Bone marrow (tissue), 2 donors: Measurements from ENCODE around the gene RNF157.
"Not testable (repeated sequence)": the region's sequence is repeated elsewhere in the genome, so short reads cannot be mapped to it uniquely, and the experiment has no call there.

Experiments
- DNase-seq, 2 donors: peaks; one replicate each; lab custom pipeline; 2025; lab: John Stamatoyannopoulos, UW

Gene RNF157

DNA sequence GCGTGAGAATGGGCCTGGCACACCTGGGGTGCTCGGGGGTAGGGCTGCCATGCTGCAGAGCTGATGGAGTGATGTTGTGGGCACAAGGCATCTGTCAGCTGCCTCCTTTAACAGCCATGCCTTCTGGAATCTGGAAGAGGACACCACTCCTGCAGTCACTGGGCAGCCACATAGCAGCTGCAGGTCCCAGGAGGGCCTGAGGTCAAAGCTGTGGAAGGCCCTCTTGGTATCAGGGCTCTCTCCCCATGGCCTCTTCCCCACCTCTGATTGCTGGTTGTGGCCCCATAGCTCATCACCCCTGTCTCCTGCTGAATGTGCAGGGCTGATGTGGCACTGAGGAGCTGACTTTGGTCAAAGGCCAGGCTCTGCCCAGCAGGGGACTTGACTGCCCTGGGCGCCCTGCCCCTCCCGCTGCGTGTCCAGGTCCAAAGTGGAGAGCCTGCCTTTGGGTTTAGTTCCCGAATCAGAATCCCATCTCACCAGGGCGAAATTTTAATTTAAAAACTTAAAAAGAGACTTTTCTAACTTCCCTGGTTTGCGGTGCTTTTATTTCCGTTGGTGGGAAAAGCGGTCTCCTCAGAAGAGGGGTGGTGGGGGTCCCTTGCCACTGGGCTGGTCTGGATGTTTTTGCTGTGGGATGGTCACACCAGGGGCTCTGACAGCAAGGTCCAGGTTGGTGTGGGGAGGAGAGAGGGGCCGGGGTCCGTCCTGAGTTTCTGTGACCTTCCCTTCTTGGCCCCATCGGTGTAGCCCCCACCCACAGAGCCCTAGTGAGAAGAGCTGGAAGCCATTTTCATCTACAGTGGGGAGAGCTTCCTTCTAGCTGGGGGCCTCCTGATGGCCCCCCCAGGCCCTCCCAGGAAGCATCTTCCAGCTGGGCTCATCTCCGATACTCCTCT lies 30.7 kb upstream of the RNF157 start:
- DNase-seq, result no peak

GRCh38 chr17:76270127-76270592 lies 29.9 kb upstream of the RNF157 start:
- DNase-seq, result no peak

DNA sequence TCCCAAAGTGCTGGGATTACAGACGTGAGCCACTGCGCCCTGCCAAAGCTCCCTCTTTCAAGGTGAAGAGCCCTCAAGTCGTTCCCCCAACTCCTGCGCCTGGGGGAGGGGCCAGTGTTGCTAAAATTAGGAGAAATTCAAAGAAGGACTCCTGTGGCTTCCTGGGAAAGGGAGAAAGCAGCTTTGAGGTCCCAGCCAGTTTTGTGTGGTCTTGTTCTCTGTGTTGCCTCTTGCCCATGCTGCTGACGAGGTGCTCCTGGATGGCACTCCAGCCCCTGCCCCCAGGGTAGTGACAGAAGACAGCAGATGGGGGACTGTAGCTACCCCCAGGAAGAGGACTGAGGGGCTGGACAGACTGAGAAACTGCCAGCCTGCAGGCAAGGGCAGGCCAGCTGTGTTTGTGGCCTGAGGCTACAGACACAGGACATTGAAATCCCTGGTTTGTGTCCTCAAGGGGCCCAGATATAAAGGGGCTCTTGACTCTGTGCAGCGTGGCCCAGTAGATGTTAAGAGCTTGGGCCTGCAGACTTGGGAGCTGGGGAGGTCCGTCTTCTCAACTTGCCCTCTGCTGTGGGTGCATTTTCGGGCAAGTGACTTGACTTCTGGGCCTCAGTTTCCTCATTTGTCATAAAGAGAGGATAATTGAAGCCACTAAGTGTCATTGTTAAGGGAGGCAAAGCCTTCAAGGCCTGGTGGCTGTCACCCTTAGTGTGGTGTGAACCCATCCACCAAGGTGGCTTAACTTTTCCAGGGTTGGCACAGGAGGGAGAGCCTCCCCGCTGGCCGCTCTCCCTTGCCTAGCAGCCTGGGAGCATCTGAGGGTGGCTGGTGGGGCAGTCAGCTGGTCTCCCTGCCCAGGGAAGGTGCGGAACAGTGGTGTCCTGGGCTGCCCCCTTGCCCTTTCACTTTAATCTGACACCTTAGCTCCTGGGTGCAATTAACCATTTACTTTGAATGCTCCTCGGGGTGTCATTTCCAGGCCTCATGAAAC lies 29.0 kb upstream of the RNF157 start:
- no peak for DNase-seq

DNA sequence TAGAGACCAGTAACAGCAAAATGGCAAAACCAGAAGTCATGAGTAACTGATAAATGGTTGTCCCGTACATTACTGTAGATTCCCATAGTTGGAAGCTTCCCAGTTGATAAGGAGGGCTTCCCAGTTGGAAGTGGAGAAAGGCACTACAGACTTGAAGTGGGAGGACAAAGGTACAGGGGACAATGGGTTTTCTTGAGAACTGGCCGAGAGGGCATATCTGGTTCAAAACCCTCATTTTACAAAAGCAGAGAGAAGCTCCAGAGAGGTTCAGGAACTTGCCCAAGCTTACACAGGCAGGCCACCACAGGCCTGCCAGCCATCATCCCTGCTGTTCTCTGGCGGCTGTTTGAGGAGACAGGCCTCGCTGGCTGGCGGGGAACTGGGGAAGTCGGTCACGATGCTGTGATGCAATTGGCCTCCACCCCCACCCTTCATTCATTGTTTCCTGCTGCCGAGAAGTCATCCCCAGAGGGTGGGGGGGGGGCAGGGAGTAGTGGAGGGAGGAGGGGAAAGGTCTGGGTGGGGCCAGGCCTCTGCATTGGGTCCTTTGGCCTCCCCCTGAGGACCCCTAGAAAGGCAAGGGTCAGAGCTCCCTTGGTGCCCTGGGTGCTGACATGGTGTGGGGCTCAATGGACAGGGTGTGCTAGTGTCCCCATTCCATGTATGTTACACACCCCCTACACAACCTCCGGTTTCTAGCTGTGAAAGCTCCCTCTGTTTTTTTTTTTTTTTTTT lies 27.9 kb upstream of the RNF157 start:
- peak; percentile 69 to 78 for DNase-seq

DNA sequence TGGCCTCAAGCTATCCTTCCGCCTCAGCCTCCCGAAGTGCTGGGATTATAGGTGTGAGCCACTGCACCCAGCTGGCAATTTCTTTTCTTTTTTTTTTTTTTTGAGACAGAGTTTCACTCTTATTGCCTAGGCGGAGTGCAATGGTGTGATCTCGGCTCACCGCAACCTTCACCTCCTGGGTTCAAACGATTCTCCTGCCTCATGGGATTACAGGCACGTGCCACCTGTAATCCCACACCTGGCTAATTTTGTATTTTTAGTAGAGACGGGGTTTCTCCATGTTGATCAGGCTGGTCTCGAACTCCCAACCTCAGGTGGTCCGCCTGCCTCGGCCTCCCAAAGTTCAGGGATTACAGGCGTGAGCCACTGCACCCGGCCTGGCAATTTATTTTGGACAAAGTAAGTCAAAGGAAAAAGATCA lies 27.3 kb upstream of the RNF157 start:
- not testable (repeated sequence) for DNase-seq

GRCh38 chr17:76267051-76267576 lies 26.8 kb upstream of the RNF157 start:
- no peak for DNase-seq

GRCh38 chr17:76266244-76266938 lies 26.1 kb upstream of the RNF157 start:
- no peak for DNase-seq

GRCh38 chr17:76265624-76266243 lies 25.4 kb upstream of the RNF157 start:
- peak in 1 of 2 donors; percentile 35 for DNase-seq

DNA sequence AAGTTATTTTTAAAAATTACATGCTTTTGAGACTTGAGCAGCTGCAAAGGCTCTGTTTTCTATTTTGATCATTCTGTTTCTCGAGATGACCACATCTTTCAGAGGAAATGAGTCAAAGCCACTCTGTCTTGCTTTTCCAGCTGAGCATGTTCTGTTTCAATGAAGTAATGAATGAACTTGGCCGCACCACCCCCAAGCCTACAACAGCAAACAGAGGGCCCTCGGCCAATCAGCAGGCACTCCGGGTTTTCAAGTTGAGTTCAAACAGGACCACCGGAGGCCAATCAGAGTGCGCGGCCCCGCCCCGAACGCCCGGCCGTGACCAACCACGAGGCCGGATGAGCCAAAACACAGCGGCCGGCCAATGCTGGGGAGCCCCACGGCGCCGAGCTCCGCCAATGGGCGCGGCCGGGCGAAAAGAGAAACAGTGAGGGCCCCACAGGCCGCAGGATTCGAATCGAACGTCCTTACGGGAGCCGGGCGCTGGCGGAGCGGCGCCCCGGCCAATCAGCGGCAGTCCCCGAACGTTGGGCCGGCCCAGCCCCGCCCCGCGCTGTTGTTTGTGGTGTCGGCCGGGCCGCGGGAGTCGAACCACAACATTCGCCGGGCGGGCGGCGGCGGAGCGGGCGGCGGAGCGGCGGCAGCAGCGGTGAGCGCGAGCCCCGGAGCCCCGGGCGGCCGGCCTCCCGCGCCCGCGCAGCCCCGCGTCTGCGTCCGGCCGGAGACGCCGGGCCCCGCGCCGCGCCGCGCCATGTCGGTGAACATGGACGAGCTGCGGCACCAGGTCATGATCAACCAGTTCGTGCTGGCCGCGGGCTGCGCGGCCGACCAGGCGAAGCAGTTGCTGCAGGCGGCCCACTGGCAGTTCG lies 24.7 kb upstream of the RNF157 start, which contains the start of gene UBALD2:
TSS of gene UBALD2 (plus strand) at position 594 of the 869 bp plus-strand sequence. CDS start at position 752, 158 bp downstream.
- DNase-seq, result peak; percentile 89 to 99

DNA sequence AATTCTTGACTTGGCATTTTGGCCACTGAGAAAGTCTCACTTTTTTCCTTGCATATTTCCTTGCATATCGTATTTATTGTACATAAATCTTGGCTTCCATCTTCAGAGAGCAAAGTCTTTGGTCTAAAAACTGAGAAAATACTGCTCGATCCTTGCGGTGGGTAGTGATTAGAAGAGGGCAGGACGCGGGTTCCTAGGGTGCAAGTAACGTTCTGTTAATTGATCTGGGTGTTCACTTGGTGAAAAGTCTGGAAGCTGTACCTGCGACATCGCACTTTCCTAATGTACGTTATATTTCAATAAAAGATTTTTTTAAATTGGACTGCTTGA lies 24.1 kb upstream of the RNF157 start:
- no peak for DNase-seq

- DNase-seq, result no peak
Measured at GRCh38 chr17:76263896-76264295, 23.6 kb upstream of the RNF157 start.

GRCh38 chr17:76262732-76263344 lies 22.5 kb upstream of the RNF157 start:
- peak in 1 of 2 donors; percentile 88 for DNase-seq

- peak in 1 of 2 donors; percentile 78 for DNase-seq
Measured at GRCh38 chr17:76261421-76262215, 21.3 kb upstream of the RNF157 start.

DNA sequence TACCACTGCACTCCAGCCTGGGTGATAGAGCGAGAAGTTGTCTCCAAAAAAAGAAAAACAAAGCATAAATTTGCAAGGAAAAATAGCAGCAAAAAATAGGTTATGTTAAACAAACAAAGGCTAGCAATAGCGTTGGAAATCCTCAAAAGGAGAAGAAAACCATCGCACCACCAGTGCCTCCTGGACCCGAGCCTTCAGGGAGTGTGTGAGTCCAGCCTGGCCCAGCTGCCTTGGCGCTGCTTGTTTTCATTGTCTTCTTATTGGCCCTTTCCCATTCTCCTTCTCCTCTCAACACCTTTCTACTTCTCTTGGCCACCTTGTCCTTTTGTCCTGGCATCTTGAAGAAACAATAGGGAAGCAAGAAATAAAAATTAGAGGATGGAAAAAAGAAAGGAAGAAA lies 20.4 kb upstream of the RNF157 start:
- no peak for DNase-seq

GRCh38 chr17:76260220-76260619 lies 19.9 kb upstream of the RNF157 start:
- no peak for DNase-seq

DNA sequence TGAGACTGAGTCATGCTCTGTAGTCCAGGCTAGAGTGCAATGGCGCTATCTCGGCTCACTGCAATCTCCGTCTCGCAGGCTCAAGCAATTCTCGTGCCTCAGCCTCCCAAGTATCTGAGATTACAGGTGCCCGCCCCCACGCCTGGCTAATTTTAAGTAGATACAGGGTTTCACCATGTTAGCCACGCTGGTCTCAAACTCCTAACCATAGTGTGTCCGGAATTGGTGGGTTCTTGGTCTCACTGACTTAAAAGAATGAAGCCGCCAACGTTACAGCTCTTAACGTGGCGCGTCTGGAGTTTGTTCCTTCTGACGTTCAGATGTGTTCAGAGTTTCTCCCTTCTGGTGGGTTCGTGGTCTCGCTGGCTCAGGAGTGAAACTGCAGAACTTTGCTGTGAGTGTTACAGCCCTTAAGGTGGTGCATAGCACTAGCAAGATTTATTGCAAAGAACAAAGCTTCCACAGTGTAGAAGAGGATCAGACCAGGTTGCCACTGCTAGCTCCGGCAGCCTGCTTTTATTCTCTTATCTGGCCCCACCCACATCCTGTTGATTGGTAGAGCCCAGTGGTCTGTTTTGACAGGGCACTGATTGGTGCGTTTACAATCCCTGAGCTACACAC lies 16.2 kb upstream of the RNF157 start:
- not testable (repeated sequence) for DNase-seq

- no peak for DNase-seq
Measured at GRCh38 chr17:76255801-76256429, 15.6 kb upstream of the RNF157 start.
